Dendritic cell treated with granulocyte-macrophage colony-stimulating factor and Interleukin-4, amounts not matched to agents 40 ng/mL and 50 ng/mL, for 4 days (primary cell): ENCODE measurements around the gene COBL.

Source experiments
- H3K27ac Mint-ChIP-seq: one replicate; pipeline ENCODE4 v1.8.0; 2022; ENCODE audit warnings: mild to moderate bottlenecking, mixed read lengths
- H3K27me3 Mint-ChIP-seq: one replicate; pipeline ENCODE4 v1.8.0; 2022; ENCODE audit warnings: mild to moderate bottlenecking, mixed read lengths
- H3K36me3 Mint-ChIP-seq: one replicate; pipeline ENCODE4 v1.8.0; 2022; ENCODE audit warnings: low read depth, mixed read lengths
- H3K4me1 Mint-ChIP-seq: one replicate; pipeline ENCODE4 v1.8.0; 2022; ENCODE audit warnings: low read depth, mixed read lengths
- H3K4me3 Mint-ChIP-seq: one replicate; pipeline ENCODE4 v1.8.0; 2022; ENCODE audit warnings: mild to moderate bottlenecking, moderate library complexity, mixed read lengths
- H3K9me3 Mint-ChIP-seq: one replicate; pipeline ENCODE4 v1.8.0; 2022; ENCODE audit warnings: mixed read lengths
- intact Hi-C: fragments of 100-400 bp; cut with micrococcal nuclease; formaldehyde crosslinking; loops from one replicate; pipeline ENCODE4 v1.15.0; 2022

COBL gene

GRCh38 chr7:51198654-51199053 lies 118.0 kb downstream of the COBL start:
- Mint-ChIP-seq H3K27ac (no peak overlapping the region), H3K4me1 (no peaks in the 10 kb centered on the region), H3K36me3 (no peaks in the 10 kb centered on the region), H3K27me3 (no peaks in the 10 kb centered on the region), H3K9me3 (peaks cover 24% of the 10 kb centered on the region), H3K4me3 (no peak overlapping the region)
- intact Hi-C loops = no loop called here

DNA sequence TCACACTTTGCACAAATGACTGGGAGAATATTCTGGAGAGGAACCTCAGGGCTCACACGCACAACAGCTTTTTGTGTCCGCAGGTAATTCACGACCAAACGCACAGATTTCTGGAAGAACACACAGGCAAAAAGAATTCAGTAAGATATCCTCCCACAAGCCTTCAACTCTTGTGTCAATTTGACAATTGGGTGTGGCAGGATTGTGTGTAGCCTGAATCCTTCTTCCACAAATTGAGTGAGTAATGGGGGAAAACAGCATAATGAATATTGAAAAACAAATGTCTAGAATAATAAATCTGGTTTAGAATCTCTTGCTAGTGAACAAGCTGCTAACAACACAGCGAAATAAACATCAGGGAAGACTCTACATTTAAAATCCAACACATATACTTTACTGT lies 125.6 kb downstream of the COBL start:
- H3K36me3 Mint-ChIP-seq = no peaks in the 10 kb centered on the region
- H3K9me3 Mint-ChIP-seq = no peaks in the 10 kb centered on the region
- H3K4me1 Mint-ChIP-seq = no peaks in the 10 kb centered on the region
- no peak overlapping the region for H3K4me3 Mint-ChIP-seq
- no peak overlapping the region for H3K27ac Mint-ChIP-seq
- H3K27me3 Mint-ChIP-seq = no peaks in the 10 kb centered on the region
- intact Hi-C loops = no loop called here

GRCh38 chr7:51189777-51190176 lies 126.8 kb downstream of the COBL start:
- H3K27ac Mint-ChIP-seq = no peak overlapping the region
- no peaks in the 10 kb centered on the region for H3K27me3 Mint-ChIP-seq
- no peaks in the 10 kb centered on the region for H3K9me3 Mint-ChIP-seq
- no peaks in the 10 kb centered on the region for H3K36me3 Mint-ChIP-seq
- intact Hi-C loops = no loop called here
- no peak overlapping the region for H3K4me3 Mint-ChIP-seq
- H3K4me1 Mint-ChIP-seq = no peaks in the 10 kb centered on the region

GRCh38 chr7:51188987-51189386 lies 127.6 kb downstream of the COBL start:
- Mint-ChIP-seq H3K27ac (no peak overlapping the region), H3K4me3 (no peak overlapping the region), H3K27me3 (no peaks in the 10 kb centered on the region), H3K4me1 (no peaks in the 10 kb centered on the region), H3K9me3 (no peaks in the 10 kb centered on the region), H3K36me3 (no peaks in the 10 kb centered on the region)
- intact Hi-C loops = no loop called here

DNA sequence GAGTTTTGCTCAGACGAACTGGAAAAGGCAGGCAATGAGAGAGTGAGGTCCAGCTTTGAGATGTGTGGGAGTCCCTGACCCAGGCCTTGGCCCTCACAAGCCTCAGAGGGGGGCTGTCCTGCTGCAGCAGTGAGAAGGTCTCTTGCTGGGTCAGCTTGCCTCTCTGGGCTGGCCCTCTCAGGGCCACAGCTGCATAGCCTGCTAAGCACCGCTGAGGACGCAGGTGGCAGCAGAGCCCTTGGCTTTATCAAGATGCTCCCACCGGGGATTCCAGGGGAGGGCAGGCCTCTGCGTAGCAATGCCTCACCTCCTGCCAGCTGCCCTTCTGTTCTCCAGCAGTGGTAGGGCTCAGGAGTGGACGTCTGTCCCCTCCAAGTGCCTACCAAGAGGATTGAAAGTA lies 128.7 kb downstream of the COBL start:
- intact Hi-C loops = no loop called here
- Mint-ChIP-seq H3K27ac (no peak overlapping the region), H3K36me3 (no peaks in the 10 kb centered on the region), H3K4me1 (no peaks in the 10 kb centered on the region), H3K4me3 (no peak overlapping the region), H3K27me3 (no peaks in the 10 kb centered on the region), H3K9me3 (no peaks in the 10 kb centered on the region)

DNA sequence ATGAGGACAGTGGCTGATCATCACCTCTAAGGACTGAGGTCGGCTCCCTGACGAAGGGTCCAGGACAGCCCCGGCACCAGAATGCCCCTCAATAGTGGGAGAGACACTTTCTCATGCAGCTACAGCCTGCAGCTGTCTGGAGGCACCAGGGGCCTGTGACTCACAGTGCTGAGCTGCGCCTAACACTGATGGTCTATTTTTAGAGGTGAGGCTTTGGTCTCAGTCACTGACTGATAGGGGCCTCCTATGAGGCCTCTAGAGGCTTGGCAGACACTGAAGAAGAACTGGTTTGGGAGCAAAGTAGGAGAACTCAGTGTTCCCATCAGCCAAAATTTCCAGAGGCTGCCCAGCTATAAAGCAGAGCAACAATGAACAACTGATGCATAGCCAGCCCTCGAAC lies 130.1 kb downstream of the COBL start:
- Mint-ChIP-seq H3K9me3 (no peaks in the 10 kb centered on the region), H3K4me1 (no peaks in the 10 kb centered on the region), H3K27ac (no peak overlapping the region), H3K27me3 (peaks cover 7% of the 10 kb centered on the region), H3K36me3 (no peaks in the 10 kb centered on the region), H3K4me3 (no peak overlapping the region)
- intact Hi-C loops = no loop called here

DNA sequence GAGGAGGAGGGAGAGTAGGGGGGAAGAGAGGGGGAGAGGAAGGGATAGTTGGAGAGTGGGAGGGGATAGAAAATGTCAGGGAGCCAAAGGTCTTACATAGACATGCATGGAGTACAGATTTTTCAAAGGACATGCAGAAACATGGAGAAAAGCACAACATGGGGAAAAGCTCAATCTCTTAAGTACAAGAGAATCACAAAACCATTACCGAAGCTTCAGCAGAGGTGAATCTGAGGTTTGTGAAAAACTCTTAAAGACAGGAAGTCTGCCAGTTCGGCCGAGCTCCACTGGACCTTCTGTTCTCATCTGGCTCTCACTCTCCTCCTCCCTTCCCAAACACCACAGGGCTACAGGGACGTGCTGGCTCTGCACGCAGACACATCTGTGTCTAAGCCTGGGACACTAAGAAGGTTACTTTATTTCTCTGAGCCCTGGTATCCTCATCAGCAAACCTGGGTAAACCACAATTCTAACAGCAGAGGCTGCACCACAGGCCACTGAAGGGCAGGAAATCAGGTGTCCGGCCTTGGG lies 133.9 kb downstream of the COBL start:
- H3K27ac Mint-ChIP-seq = no peak overlapping the region
- no peaks in the 10 kb centered on the region for H3K4me1 Mint-ChIP-seq
- H3K9me3 Mint-ChIP-seq = no peaks in the 10 kb centered on the region
- peaks cover 7% of the 10 kb centered on the region for H3K27me3 Mint-ChIP-seq
- intact Hi-C loops = no loop called here
- no peaks in the 10 kb centered on the region for H3K36me3 Mint-ChIP-seq
- no peak overlapping the region for H3K4me3 Mint-ChIP-seq

DNA sequence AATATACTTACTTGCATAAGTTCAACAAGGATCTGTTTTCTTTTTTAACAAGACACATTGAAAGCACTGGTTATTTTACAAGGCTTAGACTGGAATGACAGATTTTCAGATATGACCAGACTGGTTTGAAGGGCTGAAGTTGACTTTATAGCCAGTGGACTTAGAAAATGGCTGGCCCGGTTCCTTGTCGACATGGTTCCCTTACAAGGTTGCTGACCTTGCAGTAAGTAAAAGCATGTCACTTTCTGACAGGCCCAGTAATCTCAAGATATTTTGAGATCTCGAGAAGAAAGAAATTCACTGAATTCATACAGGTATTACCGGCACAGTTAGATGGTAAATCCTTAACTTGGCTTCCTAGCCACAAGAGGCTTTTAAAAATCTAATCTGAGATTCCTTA lies 136.5 kb downstream of the COBL start:
- H3K9me3 Mint-ChIP-seq = no peaks in the 10 kb centered on the region
- intact Hi-C loops = no loop called here
- no peak overlapping the region for H3K27ac Mint-ChIP-seq
- no peak overlapping the region for H3K4me3 Mint-ChIP-seq
- peaks cover 7% of the 10 kb centered on the region for H3K27me3 Mint-ChIP-seq
- H3K36me3 Mint-ChIP-seq = no peaks in the 10 kb centered on the region
- H3K4me1 Mint-ChIP-seq = no peaks in the 10 kb centered on the region

- intact Hi-C loops = no loop called here
- Mint-ChIP-seq H3K4me3 (no peak overlapping the region), H3K36me3 (no peaks in the 10 kb centered on the region), H3K27me3 (peaks cover 4% of the 10 kb centered on the region), H3K27ac (no peak overlapping the region), H3K9me3 (no peaks in the 10 kb centered on the region), H3K4me1 (no peaks in the 10 kb centered on the region)
Measured at GRCh38 chr7:51175992-51176388, 140.6 kb downstream of the COBL start.

- H3K36me3 Mint-ChIP-seq = no peaks in the 10 kb centered on the region
- H3K4me1 Mint-ChIP-seq = no peaks in the 10 kb centered on the region
- peaks cover 4% of the 10 kb centered on the region for H3K27me3 Mint-ChIP-seq
- H3K4me3 Mint-ChIP-seq = no peak overlapping the region
- no peak overlapping the region for H3K27ac Mint-ChIP-seq
- no peaks in the 10 kb centered on the region for H3K9me3 Mint-ChIP-seq
- intact Hi-C loops = no loop called here
Measured at GRCh38 chr7:51175316-51175991, 141.2 kb downstream of the COBL start.

- Mint-ChIP-seq H3K27me3 (no peaks in the 10 kb centered on the region), H3K9me3 (no peaks in the 10 kb centered on the region), H3K4me1 (no peaks in the 10 kb centered on the region), H3K36me3 (no peaks in the 10 kb centered on the region), H3K4me3 (no peak overlapping the region), H3K27ac (no peak overlapping the region)
- intact Hi-C loops = loop anchor here (5.0 kb wide), 1 partner anchor 202 kb away; no protein-coding TSS in a partner anchor
Measured at GRCh38 chr7:51165337-51165736, 151.3 kb downstream of the COBL start.

DNA sequence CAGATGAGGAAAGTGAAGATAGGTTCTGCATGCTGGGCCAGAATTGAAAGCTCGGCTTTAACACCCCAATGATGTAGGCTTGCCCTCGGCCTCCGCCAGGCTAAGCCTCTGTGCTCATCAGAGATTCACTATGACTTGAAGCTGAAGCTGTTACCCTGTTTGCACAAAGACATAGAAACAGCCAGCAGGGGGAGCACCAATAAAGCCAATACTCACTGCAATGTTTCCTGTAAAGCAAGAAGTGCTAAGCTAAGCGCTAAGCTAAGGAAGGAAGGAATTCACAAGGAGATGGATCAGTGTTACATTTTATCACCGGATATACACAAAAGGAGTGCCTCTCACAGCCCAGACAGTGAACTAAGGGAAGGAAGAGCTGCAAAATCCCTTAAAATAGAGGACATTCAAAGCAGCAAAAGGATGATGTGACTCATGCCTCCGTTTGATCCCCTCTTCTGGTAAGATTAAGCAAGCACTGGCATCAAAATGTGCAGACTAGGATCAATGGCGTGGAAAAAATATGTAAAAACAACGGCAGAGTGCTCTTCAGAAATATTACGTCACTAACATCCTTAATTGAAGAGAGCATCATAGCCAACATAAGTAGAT lies 153.8 kb downstream of the COBL start:
- Mint-ChIP-seq H3K4me3 (no peak overlapping the region), H3K9me3 (no peaks in the 10 kb centered on the region), H3K27me3 (peaks cover 4% of the 10 kb centered on the region), H3K36me3 (no peaks in the 10 kb centered on the region), H3K27ac (no peak overlapping the region), H3K4me1 (peaks cover 8% of the 10 kb centered on the region)
- intact Hi-C loops = no loop called here

DNA sequence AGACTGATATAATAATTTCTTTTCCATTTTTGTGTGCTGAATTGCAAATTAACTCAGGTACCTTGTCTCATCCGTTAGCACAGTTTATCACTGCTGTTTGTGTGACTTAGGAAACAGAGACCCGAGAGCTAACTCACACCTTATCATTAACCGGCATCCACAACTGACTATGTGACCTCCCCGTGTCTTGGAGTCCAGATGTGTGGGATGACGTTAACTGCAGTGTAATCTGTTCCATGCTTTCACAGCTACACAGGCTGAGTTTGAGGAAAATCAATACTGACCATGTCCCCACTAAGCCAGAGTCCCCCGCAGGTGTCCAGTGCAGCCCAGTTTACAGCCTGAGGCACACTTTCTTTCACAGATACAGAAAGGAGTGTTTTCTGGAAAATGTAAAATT lies 154.7 kb downstream of the COBL start:
- intact Hi-C loops = loop anchor here (2.0 kb wide), 1 partner anchor 693 kb away; no protein-coding TSS in a partner anchor
- Mint-ChIP-seq H3K36me3 (no peaks in the 10 kb centered on the region), H3K27me3 (peaks cover 4% of the 10 kb centered on the region), H3K9me3 (no peaks in the 10 kb centered on the region), H3K4me3 (no peak overlapping the region), H3K27ac (no peak overlapping the region), H3K4me1 (peaks cover 8% of the 10 kb centered on the region)

GRCh38 chr7:51160990-51161615 lies 155.5 kb downstream of the COBL start:
- Mint-ChIP-seq H3K27me3 (peaks cover 4% of the 10 kb centered on the region), H3K27ac (no peak overlapping the region), H3K4me1 (peaks cover 8% of the 10 kb centered on the region), H3K36me3 (no peaks in the 10 kb centered on the region), H3K4me3 (no peak overlapping the region), H3K9me3 (no peaks in the 10 kb centered on the region)
- intact Hi-C loops = loop anchor here (2.0 kb wide), 1 partner anchor 692 kb away; no protein-coding TSS in a partner anchor
